Activated T-helper 9 cell treated with anti-CD3 and anti-CD28 coated beads, Interleukin-2, amount 50 U/mL, for 16 hours (primary cell): Measurements from ENCODE around the gene ACSF3.

ENCODE experiments used
- DNase-seq: peaks from one replicate; pipeline ENCODE4 v3.0.0-alpha.2; 2020; ENCODE audit warnings: low read depth

Gene ACSF3

DNA sequence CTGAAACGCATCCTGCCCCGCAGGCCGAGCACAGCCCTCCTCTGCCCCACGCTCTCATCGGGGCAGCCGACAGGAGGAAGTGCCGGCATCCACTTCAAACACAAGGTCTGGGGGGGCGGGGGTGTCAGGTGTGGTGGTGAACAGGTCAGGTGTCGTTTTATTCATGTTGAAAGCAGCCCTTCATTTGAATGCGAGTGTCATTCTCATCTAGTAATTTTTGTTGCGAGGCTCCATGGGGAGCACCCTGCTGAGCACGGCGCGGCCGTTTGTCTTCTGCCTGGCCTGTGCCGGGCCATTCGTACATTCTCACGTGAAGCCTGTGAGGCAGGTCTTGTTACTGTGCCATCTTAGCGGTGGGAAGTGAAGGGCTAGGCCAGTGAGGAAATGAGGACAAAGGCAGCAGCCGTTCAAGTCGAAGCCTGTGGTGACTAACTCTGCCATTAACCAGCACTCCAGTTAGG lies 1.9 kb downstream of the ACSF3 start:
- no peak for DNase-seq

DNA sequence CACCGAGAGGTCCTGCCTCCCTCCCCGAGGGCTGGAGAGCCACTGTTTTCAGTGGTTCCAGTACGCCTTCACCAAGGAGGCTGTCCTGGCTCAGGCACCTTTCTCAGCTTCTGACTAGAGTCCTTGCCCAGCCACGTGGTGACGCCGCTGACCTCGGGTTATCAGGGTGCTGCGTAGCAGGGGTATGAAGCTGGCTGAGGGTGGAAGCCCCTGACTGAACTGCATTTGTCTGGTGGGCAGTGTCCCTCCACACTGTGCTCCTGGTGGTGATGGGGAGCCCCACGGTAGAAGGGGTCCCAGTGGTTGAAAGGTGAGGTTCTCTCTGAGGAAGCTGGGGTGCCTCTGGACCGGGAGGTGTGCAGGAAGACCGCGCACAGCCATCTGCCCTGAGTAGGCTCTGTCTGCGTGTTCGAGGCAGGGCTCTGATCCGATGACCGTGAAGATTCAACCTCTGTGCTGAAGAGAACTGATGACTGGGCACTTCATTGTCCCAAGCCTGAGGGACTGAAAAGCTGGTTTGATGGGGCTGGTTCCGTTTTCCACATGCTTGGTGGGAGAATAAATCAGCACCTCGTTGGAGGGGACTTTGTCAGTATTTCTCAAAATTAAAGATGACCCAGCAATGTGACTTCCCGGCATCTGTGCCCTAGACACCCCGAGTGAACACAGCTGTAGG lies 2.5 kb downstream of the ACSF3 start:
- DNase-seq = no peak

DNA sequence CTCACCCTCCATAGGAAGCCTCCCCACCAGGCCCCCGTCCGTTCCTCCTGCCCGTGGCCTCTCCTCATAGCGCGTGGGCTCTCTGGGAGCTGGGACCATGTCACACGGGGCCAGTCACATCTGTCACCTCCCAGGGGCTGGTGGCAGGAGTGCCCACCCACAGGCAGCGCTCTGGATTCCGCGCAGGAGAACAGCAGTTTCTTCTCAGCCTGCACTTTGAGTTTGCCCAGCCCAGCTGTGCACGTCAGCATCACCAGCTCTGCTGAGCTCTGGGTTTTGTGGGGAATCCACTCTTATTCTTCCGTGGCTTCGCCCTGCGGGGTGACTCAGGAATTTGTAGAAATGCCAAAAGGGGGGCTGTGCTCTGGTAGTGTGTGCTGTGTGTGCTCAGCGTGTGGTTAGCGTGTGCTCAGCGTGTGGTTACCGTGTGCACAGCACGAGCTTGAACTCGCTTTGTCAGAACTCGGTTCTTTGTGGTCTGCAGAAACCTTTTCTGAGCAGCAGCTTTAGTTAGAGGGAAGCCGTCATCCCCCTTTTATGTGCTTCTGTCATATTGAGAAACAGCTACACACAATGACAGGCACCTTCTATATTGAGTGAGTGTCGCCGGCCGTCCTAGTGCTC lies 3.2 kb downstream of the ACSF3 start:
- DNase-seq = peak; percentile 72

DNA sequence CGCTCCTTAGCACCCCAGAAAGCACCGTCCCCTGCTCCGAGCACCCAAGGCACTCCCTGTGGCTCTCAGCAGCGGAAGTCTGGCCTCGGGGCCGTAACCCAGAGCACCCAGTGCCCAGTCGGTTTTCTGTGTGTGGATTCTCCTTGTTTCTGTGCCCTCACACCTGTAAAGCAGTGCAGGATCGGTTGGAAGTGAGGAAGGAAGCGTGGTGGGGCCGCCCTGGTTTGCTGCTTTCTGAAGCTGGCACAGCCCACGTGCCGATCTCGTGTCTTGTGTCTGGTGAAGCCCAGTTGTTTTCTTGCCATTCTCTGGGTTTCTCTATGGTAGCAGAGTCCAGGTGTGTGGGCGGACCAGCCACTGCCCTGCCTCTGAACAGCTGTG lies 3.7 kb downstream of the ACSF3 start:
- no peak for DNase-seq

DNA sequence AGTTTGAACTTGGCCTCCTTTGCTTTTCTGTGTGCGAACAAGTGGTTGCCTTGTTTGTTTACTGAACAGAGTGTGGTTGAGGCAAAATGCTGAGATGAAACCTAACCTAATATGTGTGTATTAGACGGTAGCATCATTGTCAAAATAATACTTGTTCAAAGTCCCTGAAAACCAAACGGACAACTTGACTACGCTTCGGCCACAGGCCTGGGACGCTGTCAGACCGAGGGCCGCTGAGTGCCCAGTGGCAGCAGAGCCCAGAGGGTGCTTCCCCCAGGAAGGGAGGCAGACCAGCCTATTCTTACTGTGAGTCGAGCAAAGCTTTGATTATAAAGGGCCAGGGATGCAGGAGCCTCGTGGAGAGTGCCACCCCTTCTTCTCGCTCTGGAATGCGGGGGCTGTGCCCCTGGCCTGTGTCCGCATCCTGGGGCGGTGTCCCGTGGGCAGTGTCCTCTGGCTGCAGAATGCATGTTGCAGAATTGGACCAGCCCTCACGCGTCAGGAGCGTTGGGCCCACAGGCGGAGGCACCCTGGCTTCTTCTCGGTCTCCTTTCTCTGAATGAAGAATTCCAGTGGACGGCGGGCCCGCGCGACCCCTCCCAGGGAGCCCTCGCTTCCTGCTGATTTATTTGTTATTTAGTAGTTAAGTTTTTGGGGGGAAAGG lies 5.2 kb downstream of the ACSF3 start:
- DNase-seq = no peak

DNA sequence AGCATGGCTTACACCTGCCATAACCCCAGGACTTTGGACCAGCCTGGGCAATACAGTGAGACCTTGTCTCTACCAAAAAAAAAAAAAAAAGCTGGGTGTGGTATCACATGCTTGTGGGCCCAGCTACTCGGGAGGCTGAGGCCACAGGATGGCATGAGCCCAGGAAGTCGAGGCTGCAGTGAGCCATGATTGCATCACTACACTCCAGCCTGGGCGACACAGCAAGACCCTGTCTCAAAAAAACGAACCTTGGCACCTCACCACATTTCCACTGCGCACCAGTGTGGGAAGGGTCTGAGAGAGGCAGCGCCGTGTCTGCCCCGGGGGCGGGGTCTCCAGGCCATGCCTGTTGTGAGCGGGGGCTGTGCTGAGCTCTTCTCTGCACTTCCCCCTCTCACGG lies 6.3 kb downstream of the ACSF3 start:
- no peak for DNase-seq

DNA sequence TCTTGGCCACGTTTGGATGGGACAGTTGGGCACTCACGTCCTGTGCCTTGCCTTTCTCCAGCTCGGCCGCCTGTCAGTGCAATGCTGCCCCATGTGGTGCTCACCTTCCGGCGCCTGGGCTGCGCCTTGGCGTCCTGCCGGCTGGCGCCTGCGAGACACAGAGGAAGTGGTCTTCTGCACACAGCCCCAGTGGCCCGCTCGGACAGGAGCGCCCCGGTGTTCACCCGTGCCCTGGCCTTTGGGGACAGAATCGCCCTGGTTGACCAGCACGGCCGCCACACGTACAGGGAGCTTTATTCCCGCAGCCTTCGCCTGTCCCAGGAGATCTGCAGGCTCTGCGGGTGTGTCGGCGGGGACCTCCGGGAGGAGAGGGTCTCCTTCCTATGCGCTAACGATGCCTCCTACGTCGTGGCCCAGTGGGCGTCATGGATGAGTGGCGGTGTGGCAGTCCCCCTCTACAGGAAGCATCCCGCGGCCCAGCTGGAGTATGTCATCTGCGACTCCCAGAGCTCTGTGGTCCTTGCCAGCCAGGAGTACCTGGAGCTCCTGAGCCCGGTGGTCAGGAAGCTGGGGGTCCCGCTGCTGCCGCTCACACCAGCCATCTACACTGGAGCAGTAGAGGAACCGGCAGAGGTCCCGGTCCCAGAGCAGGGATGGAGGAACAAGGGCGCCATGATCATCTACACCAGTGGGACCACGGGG lies 7.1 kb downstream of the ACSF3 start:
- no peak for DNase-seq

DNA sequence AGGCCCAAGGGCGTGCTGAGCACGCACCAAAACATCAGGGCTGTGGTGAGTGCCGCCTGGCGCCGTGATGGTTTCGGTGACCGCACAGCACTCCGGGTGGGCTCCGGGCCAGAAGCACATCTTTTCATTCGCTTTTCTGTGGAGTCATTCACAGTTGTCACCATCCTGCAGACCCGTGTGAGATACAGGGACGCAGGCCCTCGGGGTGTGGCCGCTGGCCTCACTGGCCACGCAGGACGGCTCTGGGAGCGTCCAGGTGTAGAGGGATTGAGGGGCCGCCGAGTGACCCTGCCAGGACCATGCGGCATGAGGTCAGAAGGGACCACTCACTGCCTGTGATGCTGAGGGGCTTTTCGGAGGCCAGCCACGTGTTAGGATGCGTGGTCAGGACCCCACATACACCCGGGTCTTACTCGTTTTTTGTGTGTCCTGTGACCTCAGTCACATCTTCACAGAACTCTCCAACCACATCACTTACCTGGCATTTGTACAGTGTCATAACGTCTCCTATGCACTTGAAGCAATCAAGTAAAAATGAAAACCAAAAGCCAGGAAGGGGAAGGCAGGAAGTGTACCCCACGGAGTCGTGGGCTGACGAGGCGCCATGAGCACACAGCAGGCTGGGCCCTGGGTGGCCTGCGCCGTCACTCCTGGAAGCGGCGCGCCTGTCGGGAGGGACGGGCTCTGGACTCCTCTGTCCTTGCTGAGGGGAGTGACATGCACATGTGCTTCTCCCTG lies 7.8 kb downstream of the ACSF3 start:
- DNase-seq = no peak

DNA sequence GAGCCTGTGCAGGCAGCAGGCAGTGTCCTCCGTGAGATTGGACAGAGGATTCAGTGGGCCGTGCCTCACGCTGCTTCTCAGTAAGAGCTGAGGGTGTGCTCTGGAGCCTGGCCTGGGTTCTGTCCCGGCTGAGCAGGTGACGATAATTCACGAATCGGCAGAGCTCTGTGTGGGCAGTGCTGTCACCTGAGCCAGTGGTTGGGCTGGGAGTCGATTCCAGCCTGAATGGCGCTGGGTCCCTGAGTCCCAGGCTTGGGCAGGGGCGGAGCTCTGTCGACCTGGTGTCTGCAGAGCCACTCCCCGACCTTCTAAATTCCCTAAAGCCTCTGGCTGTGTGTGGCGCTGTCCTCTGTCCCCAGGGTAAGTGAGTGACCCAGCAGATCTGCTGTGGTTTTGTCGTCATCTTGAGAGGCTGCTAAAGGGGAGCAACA lies 8.4 kb downstream of the ACSF3 start:
- DNase-seq = no peak

DNA sequence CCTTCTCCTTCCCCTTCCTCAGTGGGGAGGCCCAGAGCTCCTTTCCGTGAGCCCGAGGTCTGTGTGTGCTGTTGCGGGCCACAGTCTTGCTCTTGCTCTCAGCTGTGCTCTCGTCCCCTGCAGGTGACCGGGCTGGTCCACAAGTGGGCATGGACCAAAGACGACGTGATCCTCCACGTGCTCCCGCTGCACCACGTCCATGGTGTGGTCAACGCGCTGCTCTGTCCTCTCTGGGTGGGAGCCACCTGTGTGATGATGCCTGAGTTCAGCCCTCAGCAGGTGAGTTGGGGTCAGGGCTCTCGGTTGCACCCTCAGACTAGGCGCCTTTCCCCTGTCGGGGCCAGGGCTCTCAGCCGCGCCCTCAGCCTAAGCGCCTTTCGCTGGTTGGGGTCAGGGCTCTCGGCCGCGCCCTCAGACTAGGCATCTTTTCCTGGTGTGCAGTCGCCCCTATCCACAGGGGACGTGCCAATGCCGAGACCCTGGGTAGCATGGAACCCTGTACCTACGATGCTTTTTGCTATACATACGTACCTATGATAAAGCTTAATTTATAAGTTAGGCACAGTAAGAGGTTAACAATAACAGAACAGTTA lies 8.9 kb downstream of the ACSF3 start:
- no peak for DNase-seq

DNA sequence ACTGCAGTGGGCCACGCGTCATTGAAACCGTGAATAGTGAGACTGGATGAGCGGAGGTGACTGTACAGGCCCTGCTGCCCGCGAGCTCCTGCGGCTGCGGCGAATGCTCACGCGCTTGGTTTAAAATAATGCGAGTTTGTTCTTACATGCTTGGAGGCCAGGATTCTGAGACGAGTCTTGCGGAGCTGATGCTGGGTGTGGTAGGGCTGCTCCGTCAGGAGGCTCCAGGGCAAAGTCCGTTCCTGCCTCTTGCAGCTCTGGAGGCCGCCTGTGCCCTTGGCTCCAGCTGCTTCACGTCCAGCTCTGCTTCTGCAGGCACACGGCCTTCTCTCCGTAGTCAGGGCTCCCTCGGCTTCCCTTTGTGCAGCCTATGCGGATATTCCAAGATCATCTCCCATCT lies 9.5 kb downstream of the ACSF3 start:
- DNase-seq = no peak

DNA sequence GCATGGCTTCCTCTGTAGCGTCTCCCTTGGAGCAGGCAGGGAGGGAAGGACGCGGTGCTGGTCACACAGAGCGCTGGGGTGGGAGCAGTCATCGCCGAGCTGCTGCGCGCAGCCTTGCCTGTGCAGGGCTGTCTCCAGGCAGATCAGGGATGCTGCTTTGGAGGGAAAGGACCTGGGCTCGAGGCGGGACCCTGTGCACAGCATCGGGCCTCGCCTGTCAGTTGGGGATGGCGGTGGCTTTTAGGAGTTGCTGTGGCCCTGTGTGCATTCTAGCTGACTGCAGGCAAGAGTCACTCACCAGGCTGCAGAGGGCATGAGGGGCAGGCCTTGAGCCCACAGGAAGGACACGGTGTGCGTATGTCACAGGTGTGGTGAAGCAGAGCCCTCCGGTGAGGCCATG lies 10.1 kb downstream of the ACSF3 start:
- DNase-seq = no peak

DNA sequence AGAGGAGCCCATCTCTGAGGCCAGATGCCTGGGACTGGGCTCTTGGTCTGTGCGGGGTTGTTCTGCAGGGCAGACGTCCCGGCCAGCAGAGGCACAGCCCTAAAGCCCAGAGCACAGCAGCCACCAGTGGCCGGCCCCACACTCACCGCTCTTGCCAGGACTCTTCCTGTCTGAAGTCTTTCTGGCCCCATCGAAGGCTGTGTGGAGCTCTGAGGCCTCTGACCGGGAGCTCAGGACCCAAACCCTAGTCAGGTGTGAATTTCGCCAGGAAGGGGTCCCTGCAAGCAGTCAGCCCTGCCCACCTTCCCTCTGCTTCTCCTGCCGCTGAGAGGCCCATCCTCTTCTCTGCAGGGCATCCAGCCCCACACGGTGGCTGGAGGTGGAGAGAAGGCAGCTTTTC lies 10.7 kb downstream of the ACSF3 start:
- DNase-seq = no peak

DNA sequence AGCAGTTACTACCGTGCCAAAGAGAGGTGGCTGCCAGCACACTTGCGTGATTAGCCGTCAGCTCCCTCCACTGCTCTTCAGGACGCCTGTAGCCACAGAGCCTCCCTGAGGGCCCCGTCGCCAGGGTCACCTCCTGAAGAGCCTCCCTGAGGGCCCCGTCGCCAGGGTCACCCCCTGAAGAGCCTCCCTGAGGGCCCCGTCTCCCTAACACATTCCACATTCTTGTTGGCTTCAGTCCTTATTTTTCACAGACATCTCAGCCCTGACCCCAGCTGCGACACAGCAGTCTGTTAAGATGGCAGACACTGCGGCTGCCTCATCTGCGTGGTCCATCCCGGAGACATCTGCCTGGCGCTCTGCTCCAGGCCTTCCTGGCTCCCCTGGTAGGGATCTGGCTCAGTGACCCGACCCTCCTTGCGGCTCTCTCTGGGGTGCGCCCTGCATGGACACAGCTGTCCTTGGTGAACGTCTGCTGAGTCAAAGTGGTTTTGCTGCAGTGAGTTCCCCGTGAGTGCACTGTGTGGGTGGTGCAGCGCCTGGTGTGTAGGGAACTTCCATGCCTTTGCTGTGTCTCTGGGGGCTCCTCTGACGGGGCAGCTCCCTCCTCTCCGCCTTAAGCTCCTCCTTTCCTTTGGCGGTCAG lies 11.4 kb downstream of the ACSF3 start:
- no peak for DNase-seq

DNA sequence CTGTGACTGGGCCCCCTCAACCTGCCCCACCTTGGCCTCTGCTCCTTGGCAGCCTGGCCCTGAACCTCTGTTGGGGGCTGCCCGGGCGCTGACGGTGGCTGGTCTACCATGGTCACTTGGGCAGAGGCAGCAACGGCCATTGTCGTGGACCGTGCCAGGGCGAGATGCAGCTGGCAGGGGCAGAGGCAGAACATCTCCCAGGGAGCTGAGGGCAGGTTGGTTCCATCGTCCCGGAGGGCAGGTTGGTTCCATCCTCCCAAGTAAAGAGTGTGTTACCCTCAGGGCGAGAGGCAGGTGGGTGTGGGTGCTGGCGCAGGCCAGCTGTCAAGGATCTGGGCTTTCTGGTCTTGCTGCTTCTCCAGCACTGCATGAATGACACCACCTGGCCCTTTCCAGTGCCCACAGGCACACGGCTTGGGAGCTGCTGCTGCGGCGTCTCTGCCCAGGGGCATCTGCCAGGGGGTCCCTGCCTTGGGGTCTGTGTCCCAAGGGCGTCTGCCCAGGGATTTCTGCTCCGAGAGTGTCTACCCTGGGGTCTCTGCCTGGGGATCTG lies 12.0 kb downstream of the ACSF3 start:
- no peak for DNase-seq

DNA sequence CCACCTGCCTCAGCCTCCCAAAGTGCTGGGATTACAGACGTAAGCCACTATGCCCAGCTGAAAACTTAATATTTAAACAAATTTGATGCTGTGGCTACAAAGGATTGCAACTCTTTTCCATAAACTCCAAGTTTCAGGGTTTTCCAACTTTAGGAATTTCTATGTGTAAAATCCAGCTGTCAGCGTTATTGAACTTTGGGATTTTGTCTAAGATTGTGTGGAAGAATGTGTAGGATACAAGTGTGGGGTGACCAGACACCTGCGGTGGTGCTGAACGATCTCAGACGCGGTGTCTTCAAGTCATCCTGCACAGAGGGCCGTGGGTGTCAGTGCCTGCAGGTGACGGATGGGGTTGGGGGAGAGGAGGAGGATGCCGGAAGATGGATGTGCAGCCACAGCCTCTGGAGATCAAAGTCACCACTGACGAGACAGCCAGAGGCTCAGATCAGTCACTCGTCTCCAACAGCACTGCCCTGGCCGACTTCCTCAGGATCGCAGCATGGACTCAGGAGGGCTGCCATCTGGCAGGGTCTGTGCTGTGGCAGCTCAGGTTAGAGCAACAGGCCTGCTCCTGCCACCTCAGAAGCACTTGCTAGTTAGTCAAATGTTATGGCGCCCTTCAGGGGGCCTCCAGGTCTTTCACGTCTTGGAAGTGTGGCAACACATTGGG lies 13.0 kb downstream of the ACSF3 start:
- no peak for DNase-seq

DNA sequence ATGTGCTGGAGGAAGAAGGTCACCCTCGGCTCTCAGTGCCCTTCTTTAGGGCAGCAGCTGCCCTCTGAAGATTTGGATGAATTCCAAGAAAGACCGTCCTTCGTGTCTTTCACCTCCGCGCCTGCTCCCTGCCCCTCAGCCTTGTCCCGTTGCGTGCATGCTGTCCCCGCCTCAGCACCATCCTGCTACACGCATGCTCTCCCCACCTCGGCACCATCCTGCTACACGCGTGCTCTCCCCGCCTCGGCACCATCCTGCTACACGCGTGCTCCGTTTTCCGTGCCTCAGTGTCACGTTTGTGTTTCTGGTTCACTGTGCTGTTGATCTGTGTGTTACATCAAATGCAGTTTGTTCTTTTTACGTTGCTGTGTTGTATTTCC lies 13.5 kb downstream of the ACSF3 start:
- DNase-seq = no peak

DNA sequence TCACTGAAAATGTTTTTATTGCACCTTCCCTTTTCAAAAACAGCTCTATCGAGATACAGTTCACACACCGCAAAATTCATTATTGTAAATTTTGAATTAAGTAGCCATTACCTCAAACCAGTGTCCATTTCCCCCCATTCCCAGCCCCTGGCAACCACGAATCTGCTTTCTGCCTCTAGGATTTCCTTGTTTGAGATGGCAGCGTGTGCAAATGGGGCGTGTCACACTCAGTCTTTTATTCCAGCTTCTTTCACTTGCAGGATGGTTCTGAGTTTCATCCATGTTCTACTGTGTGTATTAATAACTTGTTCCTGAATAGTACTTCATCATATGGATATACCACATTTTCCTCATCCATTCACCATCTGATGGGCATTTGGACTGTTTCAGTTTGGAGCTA lies 14.8 kb downstream of the ACSF3 start:
- no peak for DNase-seq

DNA sequence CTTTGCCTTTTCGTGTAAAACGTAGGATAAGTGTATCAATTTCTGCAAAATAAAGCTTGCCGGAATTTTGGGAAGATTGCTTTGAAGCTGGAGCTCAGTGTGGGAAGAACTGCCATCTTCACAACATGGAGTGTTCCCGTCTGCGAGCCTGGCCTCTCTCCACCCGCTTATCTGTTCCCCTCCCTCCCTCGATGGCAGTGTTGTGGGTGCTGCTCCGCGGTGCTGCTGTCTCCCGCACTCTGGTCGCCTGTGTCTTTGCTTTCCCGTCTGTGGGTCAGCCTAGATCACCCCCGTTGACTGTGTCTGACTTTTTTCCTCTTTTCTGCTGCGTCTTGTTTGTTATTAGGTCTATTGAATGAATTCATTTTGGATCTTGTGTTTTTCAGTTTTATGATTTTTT lies 17.0 kb downstream of the ACSF3 start:
- no peak for DNase-seq

DNA sequence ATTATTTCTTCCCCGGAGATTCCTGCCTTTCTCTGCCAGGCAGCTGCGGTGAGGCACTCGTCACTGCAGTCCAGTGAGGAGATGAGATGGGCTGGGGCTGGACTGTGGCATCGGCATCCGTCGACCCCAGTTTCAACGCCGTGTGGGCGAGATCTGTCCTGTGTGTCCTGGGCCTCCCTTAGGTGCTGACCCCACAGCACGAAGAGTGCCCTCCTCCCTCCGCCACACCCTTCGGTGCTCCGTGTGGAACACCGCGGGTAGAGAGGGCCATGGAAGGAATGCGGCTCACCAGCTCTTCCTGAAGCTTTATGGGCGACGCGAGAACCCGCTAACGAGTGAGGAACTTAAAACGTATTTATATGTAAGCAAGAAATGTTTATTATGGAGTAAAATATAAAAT lies 17.6 kb downstream of the ACSF3 start:
- no peak for DNase-seq
